Measurements from ENCODE around the gene RER1.

The RER1 gene

GRCh38 chr1:2391041-2391930 is at the start of gene RER1, which contains the start of gene MORN1:
Gene RER1 (plus strand): TSS chr1:2391841. CDS start chr1:2395791, 3,950 bp downstream.
Gene MORN1 (minus strand): TSS chr1:2391554. CDS start chr1:2391533, 21 bp downstream.
- peak; percentile 94 for DNase-seq

- DNase-seq = no peak
These were observed 49.1 kb upstream of the RER1 start for GRCh38 chr1:2342384-2343022.

- no peak for DNase-seq
These were observed 48.4 kb upstream of the RER1 start for GRCh38 chr1:2343023-2343935.

GRCh38 chr1:2344121-2344681 is 47.4 kb upstream of the RER1 start:
- no peak for DNase-seq

GRCh38 chr1:2344744-2345296 is 46.8 kb upstream of the RER1 start:
- DNase-seq = no peak

- DNase-seq = no peak
These were observed 46.2 kb upstream of the RER1 start for GRCh38 chr1:2345297-2346075.

- DNase-seq = no peak
These were observed 44.8 kb upstream of the RER1 start for GRCh38 chr1:2346691-2347408.

- no peak for DNase-seq
These were observed 44.2 kb upstream of the RER1 start for GRCh38 chr1:2347409-2347785.

- DNase-seq = no peak
These were observed 43.7 kb upstream of the RER1 start for GRCh38 chr1:2347896-2348295.

GRCh38 chr1:2348346-2349325 is 43.0 kb upstream of the RER1 start:
- DNase-seq = no peak

- DNase-seq = no peak
These were observed 41.8 kb upstream of the RER1 start for GRCh38 chr1:2349806-2350205.

GRCh38 chr1:2350501-2350900 is 41.1 kb upstream of the RER1 start:
- no peak for DNase-seq

GRCh38 chr1:2350911-2351655 is 40.6 kb upstream of the RER1 start:
- DNase-seq = no peak

GRCh38 chr1:2351723-2352122 is 39.9 kb upstream of the RER1 start:
- DNase-seq = no peak

GRCh38 chr1:2352341-2352896 is 39.2 kb upstream of the RER1 start:
- no peak for DNase-seq

- no peak for DNase-seq
These were observed 38.6 kb upstream of the RER1 start for GRCh38 chr1:2352897-2353550.

GRCh38 chr1:2353551-2354438 is 37.8 kb upstream of the RER1 start:
- DNase-seq = no peak
